GM18867 (cell line): ENCODE measurements around the gene JAZF1.

Experiments
- ATAC-seq: cut with Tn5 transposase; IDR thresholded peaks from one replicate; pipeline ENCODE4 v1.9.1; 2021; ENCODE audit warnings: mild to moderate bottlenecking, moderate library complexity; ENCODE audit not compliant: unreplicated experiment

Gene JAZF1

DNA sequence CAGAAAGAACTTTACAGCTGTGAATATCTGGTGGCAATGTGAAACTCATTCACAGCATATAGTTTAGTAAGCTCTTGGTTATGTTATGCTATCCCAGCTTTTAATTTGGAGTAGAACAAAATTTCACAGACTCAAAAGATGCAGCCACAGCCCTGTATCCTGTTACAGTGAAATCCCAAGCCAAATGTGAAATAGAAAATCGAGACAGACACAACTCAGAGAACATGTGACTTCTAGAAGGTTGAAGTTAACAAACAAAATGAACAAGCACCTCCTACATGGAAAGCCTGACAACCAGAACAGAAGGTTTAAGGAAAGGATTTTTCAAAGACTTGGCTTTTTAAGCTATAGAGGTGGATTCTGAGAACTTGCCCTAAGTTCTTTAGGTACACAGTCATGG lies 39.6 kb downstream of the JAZF1 start:
- ATAC-seq, result no peak

GRCh38 chr7:28138837-28139236 lies 41.8 kb downstream of the JAZF1 start:
- no peak for ATAC-seq

GRCh38 chr7:28137463-28137862 lies 43.1 kb downstream of the JAZF1 start:
- ATAC-seq, result no peak

DNA sequence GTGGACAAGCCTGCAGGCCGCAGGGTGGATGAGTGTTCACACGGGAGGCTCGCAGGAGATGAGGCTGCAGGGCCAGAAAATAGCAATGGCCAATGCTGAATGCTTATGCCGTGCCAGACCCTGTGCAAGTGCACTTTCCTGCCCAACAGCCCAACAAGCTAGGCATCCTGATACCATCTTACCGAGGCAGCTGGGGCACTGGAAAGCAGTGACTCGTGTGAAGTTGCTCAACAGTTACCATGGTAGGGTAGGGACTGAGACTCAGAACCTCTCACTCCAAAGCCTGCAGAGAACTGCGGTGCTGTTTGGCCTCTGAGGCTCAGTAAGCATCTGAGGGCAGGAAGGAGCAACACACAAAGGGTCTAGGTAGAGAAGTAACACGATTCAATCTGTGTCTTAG lies 43.7 kb downstream of the JAZF1 start:
- no peak for ATAC-seq

DNA sequence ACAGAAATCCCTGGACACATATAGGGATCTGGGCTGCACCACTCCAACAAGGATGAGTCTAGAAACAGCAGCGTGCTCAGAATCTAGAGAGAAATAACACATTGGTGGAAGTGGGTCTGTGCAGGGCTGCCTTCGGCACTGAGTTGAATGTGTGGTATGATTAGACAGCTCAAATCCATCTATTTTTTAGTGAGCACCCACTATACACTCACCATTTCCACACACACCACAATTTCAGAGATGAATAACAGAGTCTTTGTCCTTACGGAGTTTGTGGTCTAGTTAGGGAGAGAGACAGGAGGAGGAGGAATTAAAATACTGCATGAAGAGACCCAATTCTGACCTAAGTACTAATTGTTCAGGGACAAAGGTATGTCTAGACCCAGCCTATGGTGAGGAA lies 44.2 kb downstream of the JAZF1 start:
- ATAC-seq, result no peak

- ATAC-seq, result no peak
Observed at GRCh38 chr7:28135760-28136159, 44.8 kb downstream of the JAZF1 start.

DNA sequence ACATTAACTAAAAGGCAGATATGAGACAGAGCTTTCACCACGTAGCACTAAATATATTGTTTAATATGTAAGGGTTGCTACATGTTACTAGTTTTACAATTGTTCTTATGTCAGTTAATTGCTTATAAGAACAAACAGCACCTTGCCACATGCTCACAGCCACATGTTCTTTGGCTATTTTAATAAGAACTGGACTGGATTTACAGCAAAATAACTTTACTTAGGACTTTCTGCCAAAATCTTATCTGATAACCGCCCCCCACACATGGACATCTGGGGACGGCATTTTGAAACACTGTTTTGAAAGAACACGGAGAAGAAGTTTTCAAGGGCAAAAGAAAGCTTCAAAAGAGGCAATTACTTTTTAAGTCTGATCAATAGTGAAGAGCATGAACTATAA lies 45.3 kb downstream of the JAZF1 start:
- ATAC-seq, result no peak

DNA sequence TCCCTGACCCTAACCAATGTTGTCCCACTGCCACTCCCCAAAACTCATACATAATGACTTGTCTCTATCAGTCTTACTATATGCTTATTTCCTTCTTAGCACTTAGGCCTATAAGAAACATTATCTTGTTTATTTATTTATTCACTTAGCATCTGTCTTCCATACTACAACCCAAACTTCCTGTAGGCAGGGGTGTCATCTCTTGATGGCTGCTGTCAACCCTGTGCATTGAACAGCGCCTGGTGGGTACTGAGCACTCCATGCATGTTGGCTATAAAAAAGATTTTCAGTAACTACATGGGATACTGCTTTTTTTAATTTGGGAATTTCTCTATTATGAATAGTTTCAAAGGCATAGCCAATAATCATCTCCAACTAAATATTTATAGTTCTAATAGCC lies 46.7 kb downstream of the JAZF1 start:
- ATAC-seq, result no peak

- no peak for ATAC-seq
Observed at GRCh38 chr7:28132959-28133870, 47.4 kb downstream of the JAZF1 start.

DNA sequence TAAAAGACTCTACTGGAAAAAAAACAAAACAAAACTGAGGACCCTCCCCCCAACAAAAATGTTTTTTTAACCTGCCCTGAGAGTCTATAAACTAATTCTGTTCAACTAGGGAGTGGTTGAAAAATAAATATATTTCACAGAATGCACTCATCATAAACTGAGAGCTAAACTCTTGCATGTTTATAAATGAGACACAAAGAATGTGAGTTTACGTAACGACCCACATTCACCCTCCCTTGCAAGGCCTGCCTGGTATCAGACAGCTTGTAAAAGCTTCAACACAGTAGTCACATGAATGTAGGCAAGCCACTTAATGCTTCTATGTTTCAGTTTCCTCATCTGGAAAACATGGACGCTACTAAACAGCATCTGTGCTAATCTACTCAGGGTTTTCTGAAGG lies 50.3 kb downstream of the JAZF1 start:
- no peak for ATAC-seq

DNA sequence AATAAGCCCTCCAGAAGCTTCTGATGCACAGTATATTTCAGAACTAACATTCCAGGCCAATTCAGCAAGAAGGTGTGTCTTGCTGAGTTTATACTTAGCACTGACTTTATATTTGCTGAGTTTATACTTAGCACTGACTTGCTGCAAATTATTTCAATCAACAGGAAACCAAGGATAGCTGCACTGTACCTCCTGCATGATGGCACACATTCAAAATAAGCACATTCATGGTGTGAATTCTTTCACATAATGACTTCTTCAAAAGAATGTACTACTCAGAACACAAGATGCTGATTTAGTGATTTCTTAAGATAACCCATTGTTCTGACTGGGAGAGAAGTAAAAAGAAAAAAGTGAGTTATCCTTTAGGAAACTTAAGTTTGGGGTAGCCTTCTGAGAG lies 52.0 kb downstream of the JAZF1 start:
- no peak for ATAC-seq

DNA sequence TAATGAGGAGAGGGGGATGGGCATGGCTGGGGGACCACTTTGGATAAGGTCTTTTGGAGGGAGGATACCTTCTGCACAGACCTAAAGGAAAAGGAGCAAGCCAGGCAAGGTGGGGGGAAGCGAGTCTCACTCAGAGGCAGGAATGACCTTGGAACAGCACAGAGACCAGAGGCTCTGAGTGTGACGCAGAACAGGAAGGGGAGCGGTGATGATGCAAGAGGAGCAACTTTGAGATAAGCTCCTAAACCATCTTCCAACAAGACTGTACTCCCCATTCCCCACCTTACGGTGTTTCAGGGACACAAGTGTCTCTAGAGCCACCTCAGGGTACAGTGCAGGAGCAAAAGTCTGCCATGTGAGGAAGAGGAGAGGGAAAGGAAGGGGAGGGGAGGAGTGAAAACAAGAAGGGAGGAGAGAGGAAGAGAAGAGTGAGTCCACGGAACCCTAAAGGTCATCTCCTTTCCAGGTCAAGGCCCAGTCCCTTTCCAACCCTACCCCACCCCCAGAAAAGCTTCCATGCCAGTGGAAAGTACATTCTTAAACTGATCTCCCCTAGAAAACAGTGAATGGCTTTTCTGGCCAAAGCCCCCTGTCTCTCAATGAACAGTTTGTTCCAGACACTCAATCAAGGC lies 54.1 kb downstream of the JAZF1 start:
- no peak for ATAC-seq

GRCh38 chr7:28125431-28126409 lies 54.9 kb downstream of the JAZF1 start:
- ATAC-seq, result no peak

DNA sequence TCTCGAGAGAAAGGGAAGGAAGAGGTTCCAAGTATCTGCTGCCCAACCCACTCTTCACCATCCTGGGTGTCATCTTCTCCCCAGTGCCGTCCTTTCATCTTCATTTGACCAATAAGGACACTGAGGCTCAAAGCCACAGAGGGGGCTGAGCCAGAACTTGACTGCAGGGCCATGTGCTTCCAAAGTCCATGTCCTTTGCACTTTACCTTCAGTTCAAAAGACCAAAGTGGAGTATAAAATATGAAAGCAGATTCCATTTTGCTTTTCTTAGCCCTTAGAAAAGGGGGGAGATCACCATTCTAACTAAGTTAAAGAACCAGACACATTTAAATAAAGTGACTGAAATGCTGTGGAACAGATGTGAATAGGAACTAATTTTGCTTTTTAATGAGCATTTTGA lies 56.2 kb downstream of the JAZF1 start:
- ATAC-seq, result no peak

- ATAC-seq, result no peak
Observed at GRCh38 chr7:28123752-28124151, 56.8 kb downstream of the JAZF1 start.

- ATAC-seq, result no peak
Observed at GRCh38 chr7:28121496-28121895, 59.1 kb downstream of the JAZF1 start.

DNA sequence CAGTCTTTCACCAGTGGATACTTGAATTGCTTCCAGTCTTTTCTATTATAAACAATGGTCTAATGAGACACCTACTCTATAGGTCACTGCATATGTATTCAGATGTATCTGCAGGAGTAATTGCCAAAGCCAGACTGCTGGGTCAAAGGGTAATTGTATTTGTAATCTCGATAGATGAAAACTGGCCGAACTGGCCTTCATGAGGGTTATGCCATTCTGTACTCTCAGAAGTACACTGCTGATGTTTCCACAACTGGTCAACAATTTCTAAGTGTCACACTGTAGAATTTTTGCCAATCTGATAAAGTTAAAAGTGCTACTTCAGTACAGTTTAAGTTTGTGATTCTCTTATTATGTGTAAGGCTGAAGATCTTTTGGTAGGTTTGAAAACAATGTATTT lies 64.6 kb downstream of the JAZF1 start:
- ATAC-seq, result no peak

- ATAC-seq, result no peak
Observed at GRCh38 chr7:28115261-28115660, 65.3 kb downstream of the JAZF1 start.

- no peak for ATAC-seq
Observed at GRCh38 chr7:28114056-28114455, 66.5 kb downstream of the JAZF1 start.

GRCh38 chr7:28112883-28113540 lies 67.6 kb downstream of the JAZF1 start:
- ATAC-seq, result no peak

GRCh38 chr7:28112467-28112866 lies 68.1 kb downstream of the JAZF1 start:
- ATAC-seq, result no peak
